Measurements from ENCODE around the gene TTC16. TPM values are rescaled to one million over a fixed set of nuclear protein-coding genes. Genes with fewer than 3 reads are reported as not detected.

The TTC16 gene
- total RNA-seq, 2 experiments from 2014 or later = 0.61 to 0.69 TPM

DNA sequence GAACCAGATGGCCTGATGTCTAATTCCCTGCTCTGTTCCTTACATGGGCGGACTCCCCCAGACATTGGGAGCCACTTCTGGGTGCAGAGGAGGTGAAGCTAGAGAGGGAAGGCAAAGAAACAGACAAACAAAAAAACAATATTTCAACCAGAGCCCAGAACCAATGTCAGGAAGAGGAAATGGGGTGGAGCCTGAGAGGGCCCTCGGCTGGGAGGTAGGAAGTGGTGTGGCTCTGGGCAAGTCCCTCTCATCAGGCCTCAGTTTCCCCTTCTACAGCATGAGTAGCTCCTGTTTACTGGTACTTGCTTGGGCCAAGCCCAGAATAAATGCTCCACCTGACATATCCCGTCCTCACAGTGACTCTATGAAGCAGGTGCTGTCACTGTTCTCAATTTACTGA, 51.5 kb downstream of the TTC16 start:
- Mint-ChIP-seq H3K4me3 (peak overlapping the region; percentile 13), H3K27ac (peak overlapping the region; percentile 92), H3K36me3 (peaks cover 31% of the 10 kb centered on the region), H3K9me3 (no peaks in the 10 kb centered on the region), H3K27me3 (no peaks in the 10 kb centered on the region), H3K4me1 (ENCODE audit: low read depth) (peaks cover 68% of the 10 kb centered on the region)
- intact Hi-C loops (cut with micrococcal nuclease) = no loop called here
- CTCF ChIA-PET = interaction anchor here (0.7 to 11.7 kb wide), 7 partner anchors 11 to 154 kb away, joined by 3 to 131 read pairs (median 8); partner anchors contain the start of genes CDK9, SH2D3C and TOR2A
- peak; percentile 26 for DNase-seq
- POLR2A ChIA-PET = interaction anchor here (1.8 to 2.7 kb wide), 2 partner anchors 11 to 18 kb away, joined by 7 to 10 read pairs; partner anchors contain the start of genes CDK9 and SH2D3C

DNA sequence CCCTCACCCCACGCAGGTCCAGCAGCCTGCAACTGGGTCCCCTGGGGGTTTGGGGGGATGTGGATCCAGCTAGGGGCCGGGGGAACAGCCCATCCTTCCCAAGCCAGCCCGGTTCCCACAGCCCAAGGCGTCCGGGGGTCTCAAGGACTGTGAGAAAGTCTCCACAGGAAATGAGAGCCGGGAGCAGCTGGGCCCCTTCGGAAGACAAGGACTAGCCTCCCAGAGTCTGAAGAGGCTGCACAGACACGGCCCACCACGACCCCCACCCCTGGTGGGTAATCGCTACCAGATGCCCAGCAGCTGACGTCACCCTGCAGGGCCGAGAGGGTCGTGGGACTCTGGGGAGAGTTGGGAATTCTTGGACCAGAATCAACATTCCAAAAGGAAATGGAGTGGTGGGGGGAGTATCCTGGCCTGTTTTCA, 52.0 kb downstream of the TTC16 start:
- Mint-ChIP-seq H3K27ac (peak overlapping the region; percentile 92), H3K27me3 (no peaks in the 10 kb centered on the region)
- POLR2A ChIA-PET = interaction anchor here (1.8 to 2.7 kb wide), 2 partner anchors 11 to 17 kb away, joined by 7 to 10 read pairs; partner anchors contain the start of genes CDK9 and SH2D3C

DNA sequence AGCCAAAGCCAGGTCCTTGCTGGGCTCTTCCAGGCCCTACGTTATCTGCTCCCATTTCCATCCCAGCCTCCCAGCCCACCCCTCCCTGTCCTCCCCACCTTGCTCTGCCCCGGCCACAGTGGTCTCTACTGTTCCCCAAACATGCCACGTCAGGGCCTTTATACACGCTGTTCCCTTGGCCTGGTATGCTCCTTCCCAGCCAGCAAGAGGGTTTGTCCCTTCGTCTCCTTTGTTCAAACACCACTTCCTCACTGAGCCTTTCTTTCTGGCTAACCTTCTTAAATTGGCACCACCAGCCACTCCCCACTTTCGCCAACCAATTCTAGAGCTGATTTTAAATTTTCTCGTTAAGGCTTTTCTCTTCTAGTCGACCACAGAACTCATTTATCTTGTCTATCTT, 52.8 kb downstream of the TTC16 start:
- Mint-ChIP-seq H3K4me1 (ENCODE audit: low read depth) (peaks cover 62% of the 10 kb centered on the region), H3K4me3 (no peak overlapping the region), H3K27ac (peak overlapping the region; percentile 73), H3K27me3 (no peaks in the 10 kb centered on the region), H3K9me3 (no peaks in the 10 kb centered on the region), H3K36me3 (peaks cover 32% of the 10 kb centered on the region)
- intact Hi-C loops (cut with micrococcal nuclease) = no loop called here
- POLR2A ChIA-PET = interaction anchor here (2.7 to 3.3 kb wide), 2 partner anchors 10 to 17 kb away, joined by 10 to 19 read pairs; partner anchors contain the start of genes CDK9 and SH2D3C
- DNase-seq = no peak
- CTCF ChIA-PET = interaction anchor here (1.2 to 11.7 kb wide), 5 partner anchors 16 to 153 kb away, joined by 3 to 131 read pairs (median 29); partner anchors contain the start of genes CDK9 and TOR2A

More for the DNA sequence above, 52.0 kb downstream of the TTC16 start:
- CTCF ChIA-PET = interaction anchor here (1.0 to 11.7 kb wide), 5 partner anchors 17 to 154 kb away, joined by 3 to 131 read pairs (median 10); partner anchors contain the start of genes CDK9 and TOR2A
- H3K9me3 Mint-ChIP-seq = no peaks in the 10 kb centered on the region
- H3K4me1 Mint-ChIP-seq (ENCODE audit: low read depth) = peaks cover 68% of the 10 kb centered on the region
- H3K4me3 Mint-ChIP-seq = no peak overlapping the region
- DNase-seq = no peak
- peaks cover 31% of the 10 kb centered on the region for H3K36me3 Mint-ChIP-seq
- intact Hi-C loops (cut with micrococcal nuclease) = no loop called here

DNA sequence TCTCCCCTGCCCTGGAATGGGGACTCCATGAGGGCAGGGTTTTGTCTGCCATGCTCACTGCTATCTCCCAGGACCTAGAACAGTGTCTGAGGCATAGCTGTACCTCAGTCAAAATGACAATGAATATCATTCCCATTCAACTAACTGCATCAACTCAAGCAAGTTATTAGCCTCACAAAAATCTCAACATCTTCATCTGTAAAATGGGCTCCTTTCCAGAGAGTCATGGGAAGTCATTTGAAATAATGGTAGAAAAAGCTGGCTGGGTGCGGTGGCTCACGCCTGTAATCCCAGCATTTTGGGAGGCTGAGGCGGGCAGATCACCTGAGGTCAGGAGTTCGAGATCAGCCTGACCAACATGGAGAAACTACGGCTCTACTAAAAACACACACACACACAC, 53.2 kb downstream of the TTC16 start:
- DNase-seq = no peak
- H3K9me3 Mint-ChIP-seq = no peaks in the 10 kb centered on the region
- ChIA-PET CTCF (interaction anchor here (1.2 to 11.7 kb wide), 6 partner anchors 10 to 152 kb away, joined by 3 to 131 read pairs (median 19); partner anchors contain the start of genes CDK9, SH2D3C and TOR2A), POLR2A (interaction anchor here (2.7 to 3.3 kb wide), 2 partner anchors 10 to 16 kb away, joined by 10 to 19 read pairs; partner anchors contain the start of genes CDK9 and SH2D3C)
- peaks cover 61% of the 10 kb centered on the region for H3K4me1 Mint-ChIP-seq (ENCODE audit: low read depth)
- no peaks in the 10 kb centered on the region for H3K27me3 Mint-ChIP-seq
- H3K4me3 Mint-ChIP-seq = no peak overlapping the region
- peaks cover 35% of the 10 kb centered on the region for H3K36me3 Mint-ChIP-seq
- peak overlapping the region; percentile 73 for H3K27ac Mint-ChIP-seq
- intact Hi-C loops (cut with micrococcal nuclease) = no loop called here

DNA sequence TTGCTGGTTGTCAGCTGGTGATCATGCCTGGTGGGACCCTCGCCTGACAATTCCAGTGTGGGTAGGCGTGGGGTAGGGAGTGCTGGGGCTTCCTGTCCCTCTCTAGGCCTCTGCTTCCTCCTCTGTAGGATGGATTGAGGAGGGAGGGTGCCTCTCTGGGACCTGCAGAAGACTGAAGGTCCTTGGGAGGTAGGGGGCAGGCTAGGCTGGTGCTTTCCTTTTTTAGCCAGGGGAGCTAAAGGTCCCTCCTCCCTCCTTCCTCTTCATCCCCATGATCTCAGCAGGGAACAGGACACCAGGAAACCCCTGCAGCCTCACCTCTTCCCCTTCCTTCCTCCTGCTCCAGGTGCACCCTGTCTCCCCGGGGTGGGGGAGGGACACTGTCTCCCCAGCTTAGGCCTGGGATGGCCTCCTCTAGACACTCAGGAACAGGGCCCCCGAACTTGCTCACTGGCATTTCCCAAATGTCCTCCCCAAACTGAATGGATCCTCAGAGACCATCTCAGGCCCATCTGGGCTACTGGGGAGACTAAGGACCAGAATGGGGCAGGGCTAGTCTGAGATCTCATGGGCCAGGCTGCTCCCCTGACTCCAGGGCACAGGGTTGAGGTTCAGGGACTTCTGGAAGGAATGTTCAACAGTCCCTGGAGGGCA, 54.2 kb downstream of the TTC16 start:
- Mint-ChIP-seq H3K4me3 (peak overlapping the region; percentile 89), H3K36me3 (peaks cover 36% of the 10 kb centered on the region), H3K9me3 (no peaks in the 10 kb centered on the region), H3K27ac (peak overlapping the region; percentile 85), H3K27me3 (no peaks in the 10 kb centered on the region), H3K4me1 (ENCODE audit: low read depth) (peaks cover 60% of the 10 kb centered on the region)
- DNase-seq = no peak
- ChIA-PET POLR2A (interaction anchor here (0.6 to 3.3 kb wide), 6 partner anchors 9 to 451 kb away, joined by 5 to 19 read pairs (median 6); partner anchors contain the start of genes FPGS and SH2D3C), CTCF (interaction anchor here (0.8 to 11.7 kb wide), 8 partner anchors 9 to 180 kb away, joined by 3 to 131 read pairs (median 7); partner anchors contain the start of genes CDK9, SH2D3C and TOR2A)
- intact Hi-C loops (cut with micrococcal nuclease) = loop anchor here (2.0 to 10.0 kb wide), 3 partner anchors 33 to 295 kb away; partner anchors contain the start of genes FPGS, NAIF1 and SLC25A25

DNA sequence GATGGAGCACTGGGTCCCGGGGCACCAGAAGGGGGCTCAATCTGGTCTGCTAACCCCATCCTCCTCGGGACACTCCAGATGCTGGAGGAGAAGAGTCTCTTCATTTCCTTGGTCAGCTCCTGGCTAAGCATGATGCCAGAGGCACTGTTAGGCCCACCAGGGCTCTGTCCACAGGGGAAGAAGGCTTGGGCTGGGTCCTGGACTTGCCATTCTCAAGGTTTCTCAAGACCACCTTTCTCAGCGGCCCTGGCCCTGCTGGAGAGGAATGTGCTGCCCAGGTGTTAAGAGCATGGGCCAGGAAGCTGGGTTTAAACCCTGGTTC, 54.7 kb downstream of the TTC16 start:
- POLR2A ChIA-PET = interaction anchor here (0.6 to 3.3 kb wide), 9 partner anchors 8 to 451 kb away, joined by 3 to 19 read pairs (median 6); partner anchors contain the start of genes FPGS, SH2D3C and TOR2A
- CTCF ChIA-PET = interaction anchor here (0.6 to 11.7 kb wide), 11 partner anchors 8 to 266 kb away, joined by 3 to 131 read pairs (median 5); partner anchors contain the start of genes CDK9, SH2D3C and TOR2A
- H3K27me3 Mint-ChIP-seq = no peaks in the 10 kb centered on the region
- H3K27ac Mint-ChIP-seq = peak overlapping the region; percentile 85
- no peaks in the 10 kb centered on the region for H3K9me3 Mint-ChIP-seq
- intact Hi-C loops (cut with micrococcal nuclease) = loop anchor here (2.0 to 10.0 kb wide), 3 partner anchors 32 to 294 kb away; partner anchors contain the start of genes FPGS, NAIF1 and SLC25A25
- DNase-seq = no peak
- H3K36me3 Mint-ChIP-seq = peaks cover 35% of the 10 kb centered on the region
- H3K4me3 Mint-ChIP-seq = peak overlapping the region; percentile 89
- H3K4me1 Mint-ChIP-seq (ENCODE audit: low read depth) = peaks cover 55% of the 10 kb centered on the region

DNA sequence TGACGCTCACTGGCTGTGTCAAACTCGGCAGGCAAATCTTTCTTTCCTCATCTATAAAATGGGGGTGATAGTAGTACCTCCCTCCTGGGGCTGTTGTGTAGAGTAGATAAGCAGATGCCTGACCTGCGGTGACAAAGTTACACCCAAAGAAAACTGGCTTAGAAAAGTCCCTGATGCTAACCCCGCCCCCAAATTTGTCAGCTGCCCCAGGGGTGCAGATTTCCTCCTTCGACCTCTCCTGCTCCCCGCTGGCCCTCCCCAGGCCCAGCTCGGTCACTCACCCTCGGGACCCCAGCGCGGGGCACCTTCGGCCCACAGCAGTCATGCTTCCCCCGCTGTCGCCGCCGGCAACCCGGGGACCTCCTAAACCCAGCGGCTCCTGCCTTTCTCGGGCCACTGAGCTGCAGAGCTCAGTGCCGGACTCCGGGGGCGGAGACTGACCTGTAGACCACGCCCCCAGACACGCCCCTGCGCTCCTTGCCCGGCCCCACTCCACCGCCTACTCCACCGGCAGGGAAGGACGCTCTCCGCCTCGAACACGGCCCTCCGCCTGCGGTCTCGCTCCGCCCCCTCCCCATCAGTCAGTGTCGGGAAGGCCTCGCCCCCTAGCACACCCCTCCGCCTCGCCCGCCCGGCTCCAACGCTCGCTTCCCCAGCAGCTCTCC, 55.2 kb downstream of the TTC16 start:
- Mint-ChIP-seq H3K4me3 (peak overlapping the region; percentile 89), H3K4me1 (ENCODE audit: low read depth) (peaks cover 56% of the 10 kb centered on the region), H3K27me3 (no peaks in the 10 kb centered on the region), H3K36me3 (peaks cover 32% of the 10 kb centered on the region), H3K27ac (peak overlapping the region; percentile 85), H3K9me3 (no peaks in the 10 kb centered on the region)
- CTCF ChIA-PET = interaction anchor here (0.6 to 11.7 kb wide), 10 partner anchors 8 to 267 kb away, joined by 3 to 131 read pairs (median 6); partner anchors contain the start of genes CDK9, SH2D3C and TOR2A
- peak; percentile 99 for DNase-seq
- POLR2A ChIA-PET = interaction anchor here (0.6 to 3.3 kb wide), 10 partner anchors 8 to 321 kb away, joined by 3 to 19 read pairs (median 6); partner anchors contain the start of genes CDK9, FPGS, SH2D3C and TOR2A
- intact Hi-C loops (cut with micrococcal nuclease) = loop anchor here (1.0 to 10.0 kb wide), 6 partner anchors 14 to 294 kb away; partner anchors contain the start of genes FPGS, NAIF1, PTRH1 and SLC25A25

DNA sequence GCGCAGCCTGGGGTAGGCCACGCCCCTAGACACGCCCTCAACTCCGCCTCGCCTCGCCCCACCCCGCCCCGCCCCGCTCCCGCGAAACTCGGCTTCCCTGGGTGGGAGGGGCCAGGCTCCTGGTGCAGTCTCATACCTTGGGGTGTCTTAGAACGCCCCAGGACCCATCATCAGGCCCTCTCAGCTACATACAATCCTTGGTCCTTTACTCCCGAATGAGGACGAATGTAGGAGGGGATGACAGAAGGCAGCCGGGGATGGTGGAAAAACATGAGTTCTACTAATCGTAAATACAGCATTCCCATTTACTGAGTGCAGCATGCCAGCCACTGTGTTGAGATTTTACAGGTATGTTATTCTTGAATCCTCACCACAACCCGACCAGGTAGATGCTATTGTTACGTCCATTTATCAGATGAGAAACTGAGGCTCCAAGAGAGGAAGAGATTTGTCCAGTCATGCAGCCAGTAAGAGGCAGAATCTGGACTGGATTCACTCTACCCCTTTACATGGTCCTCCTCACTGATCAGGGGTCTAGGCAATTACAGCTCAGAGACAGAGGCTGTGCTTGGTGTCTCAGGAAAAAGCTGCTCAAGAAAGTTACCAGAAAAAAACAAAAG, 55.8 kb downstream of the TTC16 start:
- POLR2A ChIA-PET = interaction anchor here (0.8 to 3.3 kb wide), 9 partner anchors 7 to 321 kb away, joined by 3 to 19 read pairs (median 6); partner anchors contain the start of genes CDK9, FPGS, SH2D3C and TOR2A
- Mint-ChIP-seq H3K27ac (peak overlapping the region; percentile 85), H3K36me3 (peaks cover 32% of the 10 kb centered on the region), H3K27me3 (no peaks in the 10 kb centered on the region), H3K4me3 (peak overlapping the region; percentile 89), H3K9me3 (no peaks in the 10 kb centered on the region), H3K4me1 (ENCODE audit: low read depth) (peaks cover 60% of the 10 kb centered on the region)
- intact Hi-C loops (cut with micrococcal nuclease) = loop anchor here (1.0 to 10.0 kb wide), 6 partner anchors 14 to 293 kb away; partner anchors contain the start of genes FPGS, NAIF1, PTRH1 and SLC25A25
- DNase-seq = no peak
- CTCF ChIA-PET = interaction anchor here (0.7 to 11.7 kb wide), 8 partner anchors 9 to 156 kb away, joined by 3 to 131 read pairs (median 9); partner anchors contain the start of genes CDK9 and TOR2A

DNA sequence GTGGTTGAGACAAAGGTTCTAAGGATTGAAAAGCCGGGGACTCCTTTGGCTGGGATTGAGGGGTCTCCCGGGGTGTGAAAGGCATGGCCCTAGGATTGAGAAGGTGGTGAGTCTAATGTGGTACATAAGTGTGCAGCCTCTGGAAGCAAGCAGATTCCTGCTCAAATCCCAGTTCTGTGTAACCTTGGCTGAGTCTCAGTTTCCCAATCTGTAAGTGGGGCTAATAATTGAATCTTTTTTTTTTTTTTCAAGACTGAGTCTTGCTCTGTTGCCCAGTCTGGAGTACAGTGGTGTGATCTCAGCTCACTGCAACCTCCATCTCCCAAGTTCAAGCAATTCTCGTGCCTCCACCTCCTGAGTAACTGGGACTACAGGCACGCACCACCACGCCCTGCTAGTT, 56.7 kb downstream of the TTC16 start:
- Mint-ChIP-seq H3K27me3 (no peaks in the 10 kb centered on the region), H3K4me1 (ENCODE audit: low read depth) (peaks cover 52% of the 10 kb centered on the region), H3K9me3 (no peaks in the 10 kb centered on the region), H3K4me3 (no peak overlapping the region), H3K27ac (no peak overlapping the region), H3K36me3 (peaks cover 30% of the 10 kb centered on the region)
- ChIA-PET CTCF (interaction anchor here (2.7 to 11.7 kb wide), 3 partner anchors 12 to 148 kb away, joined by 12 to 131 read pairs (median 43); partner anchors contain the start of genes CDK9 and TOR2A), POLR2A (no interaction called here)
- DNase-seq = no peak
- intact Hi-C loops (cut with micrococcal nuclease) = loop anchor here (5.0 to 10.0 kb wide), 2 partner anchors 205 to 292 kb away; partner anchors contain the start of genes NAIF1 and SLC25A25

DNA sequence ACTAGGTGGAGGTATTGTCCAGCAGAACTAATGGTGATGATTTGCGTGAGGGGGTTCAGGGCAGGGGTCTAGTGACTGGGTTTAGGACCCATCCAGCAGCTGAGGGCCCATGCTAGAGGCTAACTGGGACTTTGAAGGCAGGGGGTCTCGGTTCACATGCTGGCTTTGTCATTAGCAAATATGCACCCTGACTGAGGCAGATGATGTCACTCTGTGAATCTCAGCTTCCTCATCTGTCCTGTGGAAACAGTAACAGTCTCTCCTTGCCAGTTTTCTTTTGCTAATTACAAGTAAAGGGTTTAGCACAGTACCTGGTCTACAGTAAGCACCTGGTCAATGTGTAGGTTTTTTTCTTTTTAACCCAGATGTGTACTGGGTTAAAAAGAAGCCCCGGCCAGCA, 57.4 kb downstream of the TTC16 start:
- no peak for DNase-seq
- Mint-ChIP-seq H3K27me3 (no peaks in the 10 kb centered on the region), H3K4me1 (ENCODE audit: low read depth) (peaks cover 48% of the 10 kb centered on the region), H3K9me3 (no peaks in the 10 kb centered on the region), H3K27ac (peak overlapping the region; percentile 38), H3K4me3 (no peak overlapping the region), H3K36me3 (peaks cover 32% of the 10 kb centered on the region)
- POLR2A ChIA-PET = no interaction called here
- intact Hi-C loops (cut with micrococcal nuclease) = loop anchor here (5.0 to 10.0 kb wide), 2 partner anchors 204 to 292 kb away; partner anchors contain the start of genes NAIF1 and SLC25A25
- CTCF ChIA-PET = interaction anchor here (2.7 to 11.7 kb wide), 2 partner anchors 11 to 148 kb away, joined by 12 to 131 read pairs; partner anchors contain the start of gene CDK9

Measured in activated CD4-positive, alpha-beta memory T cell treated with anti-CD3 and anti-CD28 coated beads for 36 hours (primary cell).